Stimulated activated naive CD8-positive, alpha-beta T cell treated with anti-CD3 and anti-CD28 coated beads, Interleukin-15, Interleukin-2, amounts not matched to agents 100 ng/mL and 50 ng/mL, for 24 hours (primary cell): Measurements from ENCODE around the gene CCSER2.
"Not testable (repeated sequence)": the region's sequence is repeated elsewhere in the genome, so short reads cannot be mapped to it uniquely, and the experiment has no call there.

Experiments used
- H3K27ac Mint-ChIP-seq: one replicate; pipeline ENCODE4 v1.8.0; 2021; ENCODE audit warnings: mild to moderate bottlenecking, mixed read lengths
- H3K27me3 Mint-ChIP-seq: one replicate; pipeline ENCODE4 v1.8.0; 2021; ENCODE audit warnings: mixed read lengths
- H3K36me3 Mint-ChIP-seq: one replicate; pipeline ENCODE4 v1.8.0; 2021; ENCODE audit warnings: low read depth, mixed read lengths
- H3K4me1 Mint-ChIP-seq: one replicate; pipeline ENCODE4 v1.8.0; 2021; ENCODE audit warnings: low read depth, mixed read lengths
- H3K4me3 Mint-ChIP-seq: one replicate; pipeline ENCODE4 v1.8.0; 2021; ENCODE audit warnings: mild to moderate bottlenecking, mixed read lengths
- H3K9me3 Mint-ChIP-seq: one replicate; pipeline ENCODE4 v1.8.0; 2021; ENCODE audit warnings: mixed read lengths

The CCSER2 gene

GRCh38 chr10:84517554-84517953 lies 189.2 kb downstream of the CCSER2 start:
- Mint-ChIP-seq H3K4me1 (no peaks in the 10 kb centered on the region), H3K4me3 (no peak overlapping the region), H3K27ac (no peak overlapping the region), H3K36me3 (peaks cover 24% of the 10 kb centered on the region), H3K9me3 (no peaks in the 10 kb centered on the region), H3K27me3 (no peaks in the 10 kb centered on the region)

GRCh38 chr10:84519235-84519634 lies 190.8 kb downstream of the CCSER2 start:
- H3K27ac Mint-ChIP-seq: no peak overlapping the region
- H3K27me3 Mint-ChIP-seq: no peaks in the 10 kb centered on the region
- peaks cover 13% of the 10 kb centered on the region for H3K36me3 Mint-ChIP-seq
- peaks cover 5% of the 10 kb centered on the region for H3K4me1 Mint-ChIP-seq
- H3K9me3 Mint-ChIP-seq: no peaks in the 10 kb centered on the region
- H3K4me3 Mint-ChIP-seq: no peak overlapping the region

GRCh38 chr10:84521013-84521412 lies 192.6 kb downstream of the CCSER2 start:
- Mint-ChIP-seq H3K4me1 (peaks cover 5% of the 10 kb centered on the region), H3K9me3 (peaks cover 8% of the 10 kb centered on the region), H3K27ac (no peak overlapping the region), H3K27me3 (no peaks in the 10 kb centered on the region), H3K4me3 (no peak overlapping the region), H3K36me3 (peaks cover 2% of the 10 kb centered on the region)

DNA sequence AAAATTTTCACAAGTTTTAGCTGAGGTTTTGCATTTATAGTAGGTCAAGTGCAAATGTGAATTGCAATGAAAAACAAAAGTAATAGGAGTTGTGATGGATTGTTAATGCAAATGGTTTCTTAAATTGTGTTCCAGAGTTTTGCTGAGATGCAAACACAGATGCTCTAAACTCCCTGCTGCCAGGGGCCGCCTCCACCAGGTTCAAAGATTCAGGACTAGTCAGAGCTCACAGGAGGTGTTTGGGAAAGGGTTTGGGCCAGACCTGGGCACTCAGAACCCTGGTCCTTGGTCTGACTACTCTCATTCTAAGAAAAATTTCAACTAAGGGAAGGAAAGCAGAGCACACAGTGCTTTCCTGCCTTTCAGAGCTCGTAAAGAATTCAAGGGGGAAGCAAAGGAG lies 193.1 kb downstream of the CCSER2 start:
- peaks cover 5% of the 10 kb centered on the region for H3K4me1 Mint-ChIP-seq
- no peak overlapping the region for H3K27ac Mint-ChIP-seq
- no peak overlapping the region for H3K4me3 Mint-ChIP-seq
- H3K27me3 Mint-ChIP-seq: no peaks in the 10 kb centered on the region
- no peaks in the 10 kb centered on the region for H3K36me3 Mint-ChIP-seq
- peaks cover 8% of the 10 kb centered on the region for H3K9me3 Mint-ChIP-seq

DNA sequence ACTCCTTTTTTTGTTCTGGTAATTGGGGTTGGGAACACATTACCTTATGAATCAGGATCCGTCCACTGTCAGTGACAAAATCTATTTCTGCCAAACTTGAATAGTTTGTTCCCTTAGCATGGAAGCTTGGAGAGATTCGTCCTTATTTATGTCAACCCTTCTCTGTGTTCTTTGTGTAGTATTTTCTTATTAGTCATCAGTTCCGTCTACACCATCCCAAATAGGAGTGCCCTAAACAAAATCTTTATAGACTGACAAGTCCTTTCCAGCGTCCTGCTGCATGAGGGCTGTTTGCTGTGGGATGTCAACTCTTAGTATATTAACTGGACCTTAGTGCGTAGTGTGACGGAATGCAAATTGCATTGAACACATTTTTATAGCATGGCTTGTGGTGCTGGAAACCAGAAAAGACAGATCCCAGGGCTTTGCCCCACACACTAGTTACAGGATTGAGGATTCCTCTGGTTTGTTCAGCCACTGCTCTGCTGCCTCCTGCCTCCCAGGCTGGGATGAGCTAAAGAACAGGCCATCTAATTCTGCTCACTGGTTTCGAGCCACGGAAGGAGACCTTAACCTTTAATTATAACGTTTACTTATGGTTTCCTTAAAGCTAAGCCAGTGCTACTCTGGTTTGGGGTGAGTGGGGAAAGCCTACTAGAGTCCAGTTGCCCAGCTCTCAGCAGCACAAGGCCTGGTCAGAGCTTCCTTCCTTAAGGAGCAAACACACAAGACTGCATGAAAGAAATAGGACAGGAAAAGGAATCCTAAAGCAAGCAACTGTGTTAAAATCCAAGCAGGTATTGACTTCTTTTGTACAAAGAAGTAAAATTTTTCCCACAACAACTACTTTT lies 194.4 kb downstream of the CCSER2 start:
- H3K9me3 Mint-ChIP-seq: peaks cover 8% of the 10 kb centered on the region
- H3K27me3 Mint-ChIP-seq: no peaks in the 10 kb centered on the region
- H3K36me3 Mint-ChIP-seq: no peaks in the 10 kb centered on the region
- peaks cover 5% of the 10 kb centered on the region for H3K4me1 Mint-ChIP-seq
- H3K27ac Mint-ChIP-seq: no peak overlapping the region
- no peak overlapping the region for H3K4me3 Mint-ChIP-seq

GRCh38 chr10:84523526-84523925 lies 195.1 kb downstream of the CCSER2 start:
- Mint-ChIP-seq H3K27ac (no peak overlapping the region), H3K36me3 (no peaks in the 10 kb centered on the region), H3K4me1 (peaks cover 5% of the 10 kb centered on the region), H3K9me3 (peaks cover 8% of the 10 kb centered on the region), H3K27me3 (no peaks in the 10 kb centered on the region), H3K4me3 (no peak overlapping the region)

DNA sequence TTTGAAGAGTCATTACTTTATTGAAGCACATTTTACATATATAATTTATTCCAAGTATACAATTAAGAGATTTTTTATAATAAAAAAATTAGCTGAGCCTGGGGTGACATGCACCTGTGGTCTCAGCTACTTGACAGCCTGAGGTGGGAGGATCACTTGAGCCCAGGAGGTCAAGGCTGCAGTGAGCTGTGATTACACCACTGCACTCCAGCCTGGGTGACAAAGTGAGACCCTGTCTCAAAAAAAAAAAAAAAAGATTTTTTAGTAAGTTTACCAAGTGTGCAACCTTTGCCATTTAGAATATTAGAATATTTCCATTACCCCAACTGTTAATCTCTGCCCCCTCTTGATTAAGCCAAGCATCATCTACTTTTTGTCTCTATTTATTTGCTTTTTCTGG lies 196.0 kb downstream of the CCSER2 start:
- Mint-ChIP-seq H3K36me3 (no peaks in the 10 kb centered on the region), H3K27me3 (no peaks in the 10 kb centered on the region)

GRCh38 chr10:84525120-84525806 lies 196.9 kb downstream of the CCSER2 start:
- H3K27ac Mint-ChIP-seq: peak overlapping the region; percentile 45
- peaks cover 8% of the 10 kb centered on the region for H3K9me3 Mint-ChIP-seq
- H3K36me3 Mint-ChIP-seq: no peaks in the 10 kb centered on the region
- H3K4me3 Mint-ChIP-seq: no peak overlapping the region
- H3K27me3 Mint-ChIP-seq: no peaks in the 10 kb centered on the region
- H3K4me1 Mint-ChIP-seq: peaks cover 5% of the 10 kb centered on the region

More for the DNA sequence above, 196.0 kb downstream of the CCSER2 start:
- peaks cover 5% of the 10 kb centered on the region for H3K4me1 Mint-ChIP-seq
- peaks cover 8% of the 10 kb centered on the region for H3K9me3 Mint-ChIP-seq
- H3K27ac Mint-ChIP-seq: no peak overlapping the region
- H3K4me3 Mint-ChIP-seq: no peak overlapping the region

GRCh38 chr10:84525807-84526182 lies 197.4 kb downstream of the CCSER2 start:
- not testable (repeated sequence) for H3K27me3 Mint-ChIP-seq, H3K4me1 Mint-ChIP-seq, H3K27ac Mint-ChIP-seq, H3K36me3 Mint-ChIP-seq, H3K9me3 Mint-ChIP-seq, H3K4me3 Mint-ChIP-seq

- H3K27ac Mint-ChIP-seq, H3K9me3 Mint-ChIP-seq, H3K4me3 Mint-ChIP-seq, H3K27me3 Mint-ChIP-seq, H3K4me1 Mint-ChIP-seq, H3K36me3 Mint-ChIP-seq: not testable (repeated sequence)
Measured at GRCh38 chr10:84527386-84527785, 199.0 kb downstream of the CCSER2 start.

DNA sequence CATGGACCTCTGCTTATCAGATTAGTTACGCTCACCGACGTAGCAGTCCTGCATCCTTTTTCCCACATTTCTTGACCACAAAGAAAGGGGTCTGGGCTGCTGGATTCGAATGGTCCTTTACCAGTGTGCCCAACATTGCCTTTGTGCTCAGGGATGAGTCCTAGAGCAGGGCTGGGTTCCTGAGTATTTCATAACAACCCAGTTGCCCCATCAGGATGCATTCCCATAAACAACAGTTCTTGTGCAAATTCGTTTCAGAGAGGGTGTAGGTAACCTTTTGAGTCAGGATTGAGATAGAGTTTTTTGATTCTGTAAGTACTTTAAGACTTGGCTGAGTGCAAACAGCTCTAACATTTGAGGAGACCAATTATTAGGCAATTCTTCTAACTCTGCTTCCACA lies 200.1 kb downstream of the CCSER2 start:
- not testable (repeated sequence) for H3K27ac Mint-ChIP-seq

DNA sequence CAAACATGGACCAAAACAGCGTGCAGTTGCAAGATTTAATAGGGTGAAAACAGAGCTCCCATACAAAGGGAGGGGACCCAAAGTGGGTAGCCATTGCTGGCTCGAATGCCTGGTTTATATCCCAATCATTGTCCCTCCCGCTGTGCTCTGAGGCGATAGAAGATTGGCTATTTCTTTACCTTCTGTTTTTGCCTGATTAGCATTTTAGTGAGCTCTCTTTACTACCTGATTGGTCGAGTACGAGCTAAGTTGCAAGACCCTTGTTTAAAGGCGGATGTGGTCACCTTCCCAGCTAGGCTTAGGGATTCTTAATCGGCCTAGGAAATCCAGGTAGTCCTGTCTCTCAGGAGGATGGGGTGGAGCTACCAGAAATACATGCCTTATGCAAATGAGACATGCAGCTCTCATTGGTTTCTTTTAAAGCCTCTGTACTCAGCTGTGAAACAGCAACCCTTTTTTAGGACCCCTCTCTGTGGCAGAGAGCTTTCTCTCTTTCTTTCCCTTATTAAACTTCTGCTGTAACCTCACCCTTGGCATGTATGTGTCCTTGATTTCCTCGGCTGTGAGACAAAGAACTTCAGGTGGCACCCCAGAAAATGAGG lies 202.4 kb downstream of the CCSER2 start:
- H3K4me3 Mint-ChIP-seq: no peak overlapping the region

More for the DNA sequence above, 200.1 kb downstream of the CCSER2 start:
- H3K4me3 Mint-ChIP-seq, H3K27me3 Mint-ChIP-seq, H3K36me3 Mint-ChIP-seq, H3K9me3 Mint-ChIP-seq, H3K4me1 Mint-ChIP-seq: not testable (repeated sequence)

DNA sequence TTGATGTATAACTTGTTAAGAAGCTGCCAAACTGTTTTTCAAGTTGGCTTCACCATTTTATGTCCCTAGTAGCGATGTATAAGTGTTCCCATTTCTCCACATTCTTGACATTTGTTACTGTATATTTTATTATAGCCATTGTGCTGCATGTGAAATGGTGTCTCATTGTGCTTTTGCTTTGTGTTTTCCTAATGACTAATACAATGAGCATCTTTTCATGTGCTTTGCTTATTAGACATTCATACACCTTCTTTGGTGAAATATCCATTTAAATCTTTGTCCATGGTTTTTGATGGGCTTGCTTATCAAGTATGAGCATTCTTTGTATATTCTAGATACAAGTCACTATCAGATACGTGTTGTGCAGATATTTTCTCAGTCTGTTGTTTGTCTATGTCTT lies 203.0 kb downstream of the CCSER2 start:
- Mint-ChIP-seq H3K4me3 (no peak overlapping the region), H3K4me1 (peaks cover 13% of the 10 kb centered on the region), H3K9me3 (no peaks in the 10 kb centered on the region), H3K27me3 (no peaks in the 10 kb centered on the region), H3K36me3 (no peaks in the 10 kb centered on the region), H3K27ac (no peak overlapping the region)

More for the DNA sequence above, 202.4 kb downstream of the CCSER2 start:
- Mint-ChIP-seq H3K27ac (no peak overlapping the region), H3K27me3 (no peaks in the 10 kb centered on the region), H3K9me3 (peaks cover 3% of the 10 kb centered on the region), H3K36me3 (no peaks in the 10 kb centered on the region), H3K4me1 (peaks cover 13% of the 10 kb centered on the region)

- peaks cover 4% of the 10 kb centered on the region for H3K27me3 Mint-ChIP-seq
- H3K9me3 Mint-ChIP-seq: no peaks in the 10 kb centered on the region
- no peaks in the 10 kb centered on the region for H3K36me3 Mint-ChIP-seq
- peaks cover 20% of the 10 kb centered on the region for H3K4me1 Mint-ChIP-seq
- no peak overlapping the region for H3K27ac Mint-ChIP-seq
- no peak overlapping the region for H3K4me3 Mint-ChIP-seq
Measured at GRCh38 chr10:84534168-84534567, 205.8 kb downstream of the CCSER2 start.

- Mint-ChIP-seq H3K4me1 (peaks cover 25% of the 10 kb centered on the region), H3K4me3 (no peak overlapping the region), H3K27ac (no peak overlapping the region), H3K27me3 (peaks cover 24% of the 10 kb centered on the region), H3K9me3 (no peaks in the 10 kb centered on the region), H3K36me3 (no peaks in the 10 kb centered on the region)
Measured at GRCh38 chr10:84537447-84537931, 209.1 kb downstream of the CCSER2 start.
